ENCODE data around the gene CLDN24.

- TF ChIP-seq CTCF (IDR thresholded peaks at IDR 0.05; ENCODE audit: insufficient read depth, low read length, poor library complexity, severe bottlenecking) = no peak
- no peak for TF ChIP-seq EZH2phosphoT487 (conservative IDR thresholded peaks at IDR 0.05; ENCODE audit: low read length)
Measured at GRCh38 chr4:183350317-183351071, 28.3 kb upstream of the CLDN24 start.

Measured in SU-DHL-6 (cell line).